Breast epithelium (tissue), 3 donors: ENCODE data around the gene NAV2.

ENCODE experiments used
- POLR2A ChIP-seq: fragments of 450-650 bp; IDR thresholded peaks from one replicate; pipeline ENCODE4 v1.6.1; 2016; ENCODE audit warnings: antibody characterized with exemption, mild to moderate bottlenecking, moderate library complexity
- POLR2AphosphoS5 ChIP-seq, 3 donors: sonication (generic); formaldehyde crosslinking; IDR thresholded peaks; one replicate each; pipeline ENCODE4 v1.6.1; 2017; ENCODE audit warnings: antibody characterized with exemption in 3 of 3
- TF ChIP-seq, protein P1 (sequence below), 3 donors: fragments of 450-650 bp; IDR thresholded peaks; one replicate each; pipeline ENCODE4 v1.5.1; 2016 to 2017; ENCODE audit warnings: antibody characterized with exemption in 3 of 3, mild to moderate bottlenecking in 3 of 3, moderate library complexity in 3 of 3

DNA sequence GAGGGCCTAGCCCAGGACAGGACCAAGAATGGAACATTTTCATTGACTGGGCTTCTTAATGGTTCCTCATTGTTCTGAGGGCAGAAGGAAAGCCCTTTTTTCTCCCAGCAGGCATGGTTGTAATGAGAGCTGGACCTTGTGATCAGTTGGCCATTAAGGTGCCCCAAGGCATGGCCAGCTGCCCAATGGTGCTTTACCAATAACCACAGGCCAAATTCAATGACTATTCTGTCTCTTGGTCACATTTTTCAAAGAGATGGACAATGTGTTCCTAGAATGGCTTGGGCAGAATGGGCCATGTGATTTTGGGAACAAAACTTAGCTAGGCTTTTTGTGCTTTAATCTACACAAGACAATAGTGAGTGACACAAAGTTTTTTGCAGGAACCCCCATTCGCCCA lies 7.3 kb downstream of the NAV2 start:
- no peak for TF ChIP-seq POLR2AphosphoS5 (IDR thresholded peaks at IDR 0.05)
- TF ChIP-seq, protein P1, sequence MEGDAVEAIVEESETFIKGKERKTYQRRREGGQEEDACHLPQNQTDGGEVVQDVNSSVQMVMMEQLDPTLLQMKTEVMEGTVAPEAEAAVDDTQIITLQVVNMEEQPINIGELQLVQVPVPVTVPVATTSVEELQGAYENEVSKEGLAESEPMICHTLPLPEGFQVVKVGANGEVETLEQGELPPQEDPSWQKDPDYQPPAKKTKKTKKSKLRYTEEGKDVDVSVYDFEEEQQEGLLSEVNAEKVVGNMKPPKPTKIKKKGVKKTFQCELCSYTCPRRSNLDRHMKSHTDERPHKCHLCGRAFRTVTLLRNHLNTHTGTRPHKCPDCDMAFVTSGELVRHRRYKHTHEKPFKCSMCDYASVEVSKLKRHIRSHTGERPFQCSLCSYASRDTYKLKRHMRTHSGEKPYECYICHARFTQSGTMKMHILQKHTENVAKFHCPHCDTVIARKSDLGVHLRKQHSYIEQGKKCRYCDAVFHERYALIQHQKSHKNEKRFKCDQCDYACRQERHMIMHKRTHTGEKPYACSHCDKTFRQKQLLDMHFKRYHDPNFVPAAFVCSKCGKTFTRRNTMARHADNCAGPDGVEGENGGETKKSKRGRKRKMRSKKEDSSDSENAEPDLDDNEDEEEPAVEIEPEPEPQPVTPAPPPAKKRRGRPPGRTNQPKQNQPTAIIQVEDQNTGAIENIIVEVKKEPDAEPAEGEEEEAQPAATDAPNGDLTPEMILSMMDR (IDR thresholded peaks at IDR 0.05), result no peak
- TF ChIP-seq POLR2A, result no peak
